H1 (cell line): Measurements from ENCODE around the gene ANKRD11. TPM values are rescaled to one million over a fixed set of nuclear protein-coding genes. Genes with fewer than 3 reads are reported as not detected.

ENCODE experiments used
- polyA plus RNA-seq, 7 experiments: library from polyadenylated mRNA; depleted of rRNA in 3 of 7; stranded (reverse) in 5 of 7; unstranded in 2 of 7; fragments of >200 nt in 5 of 7; fragments of 200-250 nt in 2 of 7; gene quantifications; 1 replicate in 5 of 7; 2 replicates in 1 of 7; 4 replicates in 1 of 7; pipeline versions ENCODE4 v1.2.1 to v1.2.3, GENCODE V29; 2011 to 2013; ENCODE audit warnings: missing spikeins in 2 of 7, mixed read lengths in 2 of 7
- small RNA-seq: library from polyadenylated mRNA; stranded (forward); fragments of <200 nt; extraction: miRNeasy Mini kit (QIAGEN cat#:217004); gene quantifications from one replicate; pipeline ENCODE3, GENCODE V24; 2013; ENCODE audit not compliant: insufficient read depth
- total RNA-seq: library from RNA; stranded (reverse); fragmentation: NEBNext Ultra II Directional; extraction: Animal tissue kit (Norgen Biotek cat#: 25700); gene quantifications from 2 replicates; pipeline ENCODE4 v1.2.1, GENCODE V29; 2021

ANKRD11 gene
- total and polyA plus RNA-seq, 2 of the 8 experiments (the other 6 are each of a cell fraction or from before 2014, with no cell fraction given) = 46.5 to 142 TPM

Small RNA genes within 50 kb of the gene (small RNA-seq; reads per million reads assigned to genes)
- not detected for gene RNU6-430P

Other genes starting within 250 kb of the ANKRD11 start
- 109 and 113 TPM in 2 replicates for gene SPG7, start 17.8 kb upstream of the ANKRD11 start, total RNA-seq
- gene SPG7, start 17.8 kb upstream of the ANKRD11 start, polyA plus RNA-seq (2011; rRNA removed) = 72.1 and 85.5 TPM in 2 replicates
- 2,162 and 2,205 TPM in 2 replicates for gene RPL13, start 70.1 kb upstream of the ANKRD11 start, total RNA-seq
- gene RPL13, start 70.1 kb upstream of the ANKRD11 start, polyA plus RNA-seq (2011; rRNA removed) = 7,384 and 8,839 TPM in 2 replicates
- 21.7 and 23.7 TPM in 2 replicates for gene CPNE7, start 85.2 kb upstream of the ANKRD11 start, total RNA-seq
- gene CPNE7, start 85.2 kb upstream of the ANKRD11 start, polyA plus RNA-seq (2011; rRNA removed) = 10.0 and 17.2 TPM in 2 replicates
- 2.5 and 3.1 TPM in 2 replicates for gene DPEP1, start 123.1 kb upstream of the ANKRD11 start, total RNA-seq
- gene DPEP1, start 123.1 kb upstream of the ANKRD11 start, polyA plus RNA-seq (2011; rRNA removed) = 2.8 and 3.9 TPM in 2 replicates
- gene CHMP1A, start 167.1 kb upstream of the ANKRD11 start, total RNA-seq = 64.4 and 73.5 TPM in 2 replicates
- 75.8 and 100 TPM in 2 replicates for gene CHMP1A, start 167.1 kb upstream of the ANKRD11 start, polyA plus RNA-seq (2011; rRNA removed)
- gene SPATA33, start 167.3 kb upstream of the ANKRD11 start, total RNA-seq = 13.5 and 16.9 TPM in 2 replicates
- 5.4 and 8.4 TPM in 2 replicates for gene SPATA33, start 167.3 kb upstream of the ANKRD11 start, polyA plus RNA-seq (2011; rRNA removed)
- 76.8 and 83.9 TPM in 2 replicates for gene CDK10, start 196.1 kb upstream of the ANKRD11 start, total RNA-seq
- 49.5 and 87.5 TPM in 2 replicates for gene CDK10, start 196.1 kb upstream of the ANKRD11 start, polyA plus RNA-seq (2011; rRNA removed)
- gene SPATA2L, start 211.1 kb upstream of the ANKRD11 start, total RNA-seq = 12.5 and 12.7 TPM in 2 replicates
- 9.3 and 17.7 TPM in 2 replicates for gene SPATA2L, start 211.1 kb upstream of the ANKRD11 start, polyA plus RNA-seq (2011; rRNA removed)
- gene VPS9D1, start 230.3 kb upstream of the ANKRD11 start, total RNA-seq = 5.4 and 5.8 TPM in 2 replicates
- 2.9 and 6.0 TPM in 2 replicates for gene VPS9D1, start 230.3 kb upstream of the ANKRD11 start, polyA plus RNA-seq (2011; rRNA removed)
- 9.3 and 9.6 TPM in 2 replicates for gene ZNF276, start 231.0 kb upstream of the ANKRD11 start, total RNA-seq
- 6.4 and 10.0 TPM in 2 replicates for gene ZNF276, start 231.0 kb upstream of the ANKRD11 start, polyA plus RNA-seq (2011; rRNA removed)